Stomach (tissue), 9 donors: ENCODE results near the gene IL36A. TPM values are rescaled to one million over a fixed set of nuclear protein-coding genes. Genes with fewer than 3 reads are reported as not detected.

ENCODE experiments used
- DNase-seq, 2 donors: peaks; one replicate each; pipeline versions ENCODE4 v3.0.0 to v3.0.0-alpha.2; 2013 to 2019
- H3K27ac ChIP-seq, 5 donors: fragments of 200-600 bp in 4 of 5; sonication (generic) in 4 of 5; one replicate each; pipeline ENCODE4 v1.5.1; 2013 to 2019; ENCODE audit warnings: mild to moderate bottlenecking in 1 of 5, moderate library complexity in 1 of 5
- H3K27me3 ChIP-seq, 3 donors: fragments of 200-600 bp; sonication (generic); one replicate each; pipeline ENCODE4 v1.5.1; 2017 to 2019; ENCODE audit warnings: mixed run types in 1 of 3
- H3K36me3 ChIP-seq, 4 donors: fragments of 200-600 bp; sonication (generic); 1 replicate in 3 of 4; 2 replicates in 1 of 4; pipeline ENCODE4 v1.5.1; 2016 to 2019
- H3K4me1 ChIP-seq, 4 donors: fragments of 200-600 bp; sonication (generic); one replicate each; pipeline ENCODE4 v1.5.1; 2016 to 2019
- H3K4me3 ChIP-seq, 4 donors: fragments of 200-600 bp; sonication (generic) in 3 of 4; one replicate each; pipeline ENCODE4 v1.5.1; 2016 to 2019; ENCODE audit warnings: mild to moderate bottlenecking in 1 of 4
- H3K9me3 ChIP-seq, 4 donors: fragments of 200-600 bp; sonication (generic); one replicate each; pipeline ENCODE4 v1.5.1; 2016 to 2019
- EP300 ChIP-seq: sonication (generic); formaldehyde crosslinking; IDR thresholded peaks from one replicate; pipeline ENCODE4 v1.6.1; 2017; ENCODE audit warnings: antibody characterized with exemption
- POLR2A ChIP-seq, 4 donors: fragments of 450-650 bp; IDR thresholded peaks; one replicate each; pipeline ENCODE4 v1.6.1; 2016; ENCODE audit warnings: antibody characterized with exemption in 4 of 4, control low read depth in 2 of 4, mild to moderate bottlenecking in 1 of 4, moderate library complexity in 1 of 4
- POLR2AphosphoS5 ChIP-seq, 3 donors: sonication (generic); formaldehyde crosslinking; IDR thresholded peaks; one replicate each; pipeline ENCODE4 v1.6.1; 2016; ENCODE audit warnings: antibody characterized with exemption in 3 of 3
- WGBS, 5 donors: extraction: QIAGEN DNeasy Blood & Tissue Kit in 3 of 5; methylation state at CpG; one replicate each; pipeline versions ENCODE4 v1.1.5 to v1.1.7; 2013 to 2018; 5-methylcytosine and 5-hydroxymethylcytosine counted together
- intact Hi-C: fragments of 100-400 bp; cut with DNase I; formaldehyde crosslinking; loops from one replicate; pipeline ENCODE4 v1.15.1; 2023; ENCODE audit warnings: low total_unique reads
- polyA plus RNA-seq, 3 donors: library from polyadenylated mRNA; stranded (reverse); fragments of 200-250 nt; gene quantifications; one replicate each; pipeline ENCODE4 v1.2.3, GENCODE V29; 2013
- total RNA-seq, 5 donors: library from RNA; depleted of rRNA; stranded (reverse); fragments of >200 nt; gene quantifications; one replicate each; pipeline versions ENCODE4 v1.1.0 to v1.2.3, GENCODE V29; 2014 to 2016
- TF ChIP-seq, protein P1 (sequence below), 7 experiments: fragments of 450-650 bp in 4 of 7; fragments of 200-600 bp in 3 of 7; sonication (generic) in 3 of 7; IDR thresholded peaks; one replicate each; pipeline ENCODE4 v1.5.1; 2016 to 2019; ENCODE audit warnings: antibody characterized with exemption in 7 of 7, control low read depth in 2 of 7, mild to moderate bottlenecking in 1 of 7
- donor health status: healthy with polysubstance abuse.
- donor health status: Bipolar disorder and iron deficiency.
- donor health status: healthy.

The IL36A gene
- total and polyA plus RNA-seq, 8 donors, result 9.7 TPM; not detected in 7

DNA sequence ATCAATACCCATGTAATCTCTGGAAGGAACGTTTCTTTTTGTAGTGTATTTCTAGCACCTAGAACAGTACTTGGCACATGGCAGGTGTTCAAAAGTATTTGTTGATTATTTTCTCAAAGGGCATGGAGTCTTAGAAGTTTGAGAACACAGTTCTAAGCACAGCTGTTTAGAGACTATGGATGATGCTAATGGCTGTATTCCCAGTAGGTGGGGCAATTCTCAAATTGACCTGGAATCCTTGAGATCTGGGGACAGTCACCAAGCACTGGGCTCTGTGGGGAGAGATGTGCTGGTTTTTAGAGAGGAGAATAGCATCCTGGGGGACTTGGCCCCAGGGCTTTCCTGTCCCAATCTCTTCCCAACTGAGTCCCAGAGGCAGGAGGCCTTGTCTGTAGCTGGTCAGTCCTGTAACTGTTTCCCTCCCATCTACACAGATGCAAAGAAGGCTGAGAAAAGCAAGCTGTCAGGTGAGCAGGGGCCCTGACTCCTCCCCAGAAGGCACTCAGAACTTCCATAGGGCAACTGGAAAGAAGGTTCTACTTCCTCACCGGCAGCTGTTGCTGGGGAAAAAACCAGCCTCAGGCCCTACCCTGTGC, 44.9 kb upstream of the IL36A start:
- Histone ChIP-seq H3K4me1 (peaks cover 0 to 6% (median 3%) of the 10 kb centered on the region in 4 donors), H3K36me3 (no peaks in the 10 kb centered on the region), H3K27me3 (peaks cover 0 to 11% (median 0%) of the 10 kb centered on the region in 3 donors), H3K9me3 (no peaks in the 10 kb centered on the region), H3K27ac (no peak overlapping the region), H3K4me3 (no peak overlapping the region)
- 38 to 65% (median 55%) methylated on average over 2 of the region's 2 CpGs for WGBS, 5 donors
- TF ChIP-seq, protein P1, sequence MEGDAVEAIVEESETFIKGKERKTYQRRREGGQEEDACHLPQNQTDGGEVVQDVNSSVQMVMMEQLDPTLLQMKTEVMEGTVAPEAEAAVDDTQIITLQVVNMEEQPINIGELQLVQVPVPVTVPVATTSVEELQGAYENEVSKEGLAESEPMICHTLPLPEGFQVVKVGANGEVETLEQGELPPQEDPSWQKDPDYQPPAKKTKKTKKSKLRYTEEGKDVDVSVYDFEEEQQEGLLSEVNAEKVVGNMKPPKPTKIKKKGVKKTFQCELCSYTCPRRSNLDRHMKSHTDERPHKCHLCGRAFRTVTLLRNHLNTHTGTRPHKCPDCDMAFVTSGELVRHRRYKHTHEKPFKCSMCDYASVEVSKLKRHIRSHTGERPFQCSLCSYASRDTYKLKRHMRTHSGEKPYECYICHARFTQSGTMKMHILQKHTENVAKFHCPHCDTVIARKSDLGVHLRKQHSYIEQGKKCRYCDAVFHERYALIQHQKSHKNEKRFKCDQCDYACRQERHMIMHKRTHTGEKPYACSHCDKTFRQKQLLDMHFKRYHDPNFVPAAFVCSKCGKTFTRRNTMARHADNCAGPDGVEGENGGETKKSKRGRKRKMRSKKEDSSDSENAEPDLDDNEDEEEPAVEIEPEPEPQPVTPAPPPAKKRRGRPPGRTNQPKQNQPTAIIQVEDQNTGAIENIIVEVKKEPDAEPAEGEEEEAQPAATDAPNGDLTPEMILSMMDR (IDR thresholded peaks at IDR 0.05), result no peak
- TF ChIP-seq EP300 (no peak), POLR2A (IDR thresholded peaks at IDR 0.05) (no peak), POLR2AphosphoS5 (IDR thresholded peaks at IDR 0.05) (no peak)
- intact Hi-C loops, result no loop called here
- no peak for DNase-seq

DNA sequence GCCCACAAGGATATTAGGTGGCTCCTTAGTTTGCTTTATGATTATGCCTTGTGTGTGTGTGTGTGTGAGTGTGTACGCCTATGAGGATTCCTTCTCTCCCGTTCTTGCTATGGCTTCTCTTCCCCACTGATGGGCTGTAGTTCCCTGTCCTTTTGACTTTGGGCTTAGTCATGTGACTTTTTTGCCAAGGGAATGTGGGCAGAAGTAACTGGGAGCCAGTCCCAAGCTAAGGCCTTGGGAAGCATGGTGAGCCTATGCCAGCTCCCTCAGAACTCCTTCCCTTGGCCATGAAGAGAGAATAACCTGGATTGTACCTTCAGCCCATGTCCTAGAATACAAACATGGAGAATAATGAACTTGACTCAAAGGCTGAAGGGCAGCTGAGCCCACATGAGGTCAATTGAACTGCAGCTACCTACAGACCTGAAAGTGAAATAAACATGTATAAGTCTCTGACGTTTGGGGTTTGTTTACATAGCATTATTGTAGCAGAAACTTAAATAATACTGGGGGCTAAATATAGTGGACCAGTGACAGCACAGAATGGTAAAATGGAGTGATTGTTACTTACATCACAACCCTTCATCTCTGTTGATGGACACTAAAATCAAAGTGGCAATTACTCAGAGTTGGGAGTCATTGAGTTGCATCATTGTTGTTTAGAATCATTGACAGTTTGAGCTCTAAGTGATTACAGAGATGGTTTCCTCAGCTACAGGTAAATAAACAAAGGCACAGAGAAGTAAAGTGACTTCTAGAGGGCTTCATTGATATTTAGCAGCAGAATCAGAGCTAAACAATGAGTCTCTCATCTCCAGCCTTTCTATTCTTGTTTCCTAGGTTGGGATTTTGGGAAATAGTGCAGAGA, 42.7 kb upstream of the IL36A start:
- H3K4me1 ChIP-seq, result peaks cover 0 to 6% (median 3%) of the 10 kb centered on the region in 4 donors
- H3K27ac ChIP-seq, result no peak overlapping the region
- no peak for TF ChIP-seq EP300
- no peak for TF ChIP-seq POLR2A (IDR thresholded peaks at IDR 0.05)
- TF ChIP-seq POLR2AphosphoS5 (IDR thresholded peaks at IDR 0.05), result no peak
- TF ChIP-seq, protein P1 (IDR thresholded peaks at IDR 0.05), result no peak
- no peaks in the 10 kb centered on the region for H3K36me3 ChIP-seq
- DNase-seq, result no peak
- no peaks in the 10 kb centered on the region for H3K9me3 ChIP-seq
- H3K4me3 ChIP-seq, result no peak overlapping the region
- H3K27me3 ChIP-seq, result peaks cover 0 to 6% (median 0%) of the 10 kb centered on the region in 3 donors
- WGBS, 5 donors, result 62 to 72% (median 70%) methylated on average over 3 of the region's 3 CpGs
- intact Hi-C loops, result no loop called here

DNA sequence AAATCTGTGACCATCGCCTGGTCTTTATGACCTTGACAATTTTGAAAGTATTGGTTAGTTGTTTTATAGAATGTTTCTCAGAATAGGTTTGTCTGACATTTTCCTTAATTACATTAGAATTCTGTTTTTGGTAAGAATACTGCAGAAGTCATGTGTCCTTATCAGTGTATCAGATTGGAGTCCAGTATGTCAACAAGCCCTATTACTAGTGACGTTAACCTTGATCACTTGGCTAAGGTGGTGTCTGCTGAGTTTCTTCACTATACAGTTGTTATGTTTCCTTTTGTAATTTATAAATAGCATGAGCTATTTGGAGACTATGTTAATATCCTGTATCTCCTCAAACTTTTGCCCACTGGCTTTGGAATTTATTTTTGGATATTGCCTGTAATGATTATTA, 38.2 kb upstream of the IL36A start:
- Histone ChIP-seq H3K27me3 (no peaks in the 10 kb centered on the region), H3K27ac (no peak overlapping the region), H3K4me3 (no peak overlapping the region), H3K4me1 (no peaks in the 10 kb centered on the region), H3K36me3 (no peaks in the 10 kb centered on the region), H3K9me3 (no peaks in the 10 kb centered on the region)
- TF ChIP-seq, protein P1 (IDR thresholded peaks at IDR 0.05), result no peak
- TF ChIP-seq POLR2AphosphoS5 (IDR thresholded peaks at IDR 0.05), result no peak
- no peak for TF ChIP-seq EP300
- TF ChIP-seq POLR2A (IDR thresholded peaks at IDR 0.05), result no peak
- no peak for DNase-seq
- intact Hi-C loops, result no loop called here
- 59 to 73% (median 62%) methylated on average over 2 of the region's 2 CpGs for WGBS, 5 donors

DNA sequence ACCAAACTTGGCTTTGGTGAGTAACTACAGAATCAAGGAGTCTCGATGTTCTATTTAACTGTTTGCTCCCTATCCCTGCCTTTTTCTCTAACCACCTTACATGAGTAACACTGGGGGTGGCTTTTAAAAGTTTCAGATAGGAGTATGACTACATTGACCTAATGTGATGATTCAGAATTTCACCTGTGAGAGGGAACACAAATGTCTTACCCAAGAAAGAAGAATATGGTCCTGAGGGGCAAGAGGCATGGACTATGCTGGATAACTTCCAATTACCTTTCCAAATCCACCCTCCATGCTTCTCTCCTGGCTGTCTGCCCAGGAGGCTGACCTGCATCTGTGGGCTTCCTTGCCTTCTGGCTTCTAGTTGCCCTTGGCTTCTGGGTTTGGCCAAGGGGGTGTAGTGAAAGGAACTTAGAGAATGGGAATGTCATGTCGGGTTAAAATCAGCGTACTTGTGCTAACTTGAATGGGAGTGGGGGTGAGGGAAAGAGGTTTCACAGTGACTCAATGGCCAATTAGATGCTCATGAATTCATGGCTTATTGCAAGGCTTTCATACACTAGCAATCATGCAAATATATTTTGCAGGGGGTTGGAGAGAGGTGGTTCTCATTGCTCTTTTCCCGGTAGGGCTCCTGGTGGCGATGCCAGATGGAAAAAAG, 32.7 kb upstream of the IL36A start:
- no peaks in the 10 kb centered on the region for H3K9me3 ChIP-seq
- H3K4me3 ChIP-seq, result no peak overlapping the region
- TF ChIP-seq POLR2A (IDR thresholded peaks at IDR 0.05), result no peak
- no peak for TF ChIP-seq EP300
- TF ChIP-seq POLR2AphosphoS5 (IDR thresholded peaks at IDR 0.05), result no peak
- TF ChIP-seq, protein P1 (IDR thresholded peaks at IDR 0.05), result no peak
- no peak for DNase-seq
- no peaks in the 10 kb centered on the region for H3K36me3 ChIP-seq
- H3K27me3 ChIP-seq, result peaks cover 0 to 7% (median 0%) of the 10 kb centered on the region in 3 donors
- H3K4me1 ChIP-seq, result no peaks in the 10 kb centered on the region
- WGBS, 5 donors, result 92 to 97% (median 95%) methylated on average over 5 of the region's 5 CpGs
- no peak overlapping the region for H3K27ac ChIP-seq
- intact Hi-C loops, result no loop called here
